Activated naive CD8-positive, alpha-beta T cell treated with anti-CD3 and anti-CD28 coated beads, Interleukin-2, amount 50 U/mL, for 24 hours (primary cell): ENCODE measurements around the gene CH25H.

ENCODE experiments used
- ATAC-seq: fragments of 150-1000 bp; cut with Tn5 transposase; one replicate; pipeline ENCODE4 v1.10.0; 2021
- DNase-seq: peaks from one replicate; pipeline ENCODE4 v3.0.0; 2021
- H3K27ac Mint-ChIP-seq: one replicate; pipeline ENCODE4 v1.8.0; 2021; ENCODE audit warnings: mild to moderate bottlenecking, mixed read lengths
- H3K27me3 Mint-ChIP-seq: one replicate; pipeline ENCODE4 v1.8.0; 2021; ENCODE audit warnings: mixed read lengths
- H3K36me3 Mint-ChIP-seq: one replicate; pipeline ENCODE4 v1.8.0; 2021; ENCODE audit warnings: low read depth, mixed read lengths
- H3K4me1 Mint-ChIP-seq: one replicate; pipeline ENCODE4 v1.8.0; 2021; ENCODE audit warnings: mixed read lengths
- H3K4me3 Mint-ChIP-seq: one replicate; pipeline ENCODE4 v1.8.0; 2021; ENCODE audit warnings: mild to moderate bottlenecking, moderate library complexity, mixed read lengths
- H3K9me3 Mint-ChIP-seq: one replicate; pipeline ENCODE4 v1.8.0; 2021; ENCODE audit warnings: mixed read lengths

The CH25H gene

GRCh38 chr10:89217057-89217990 is 10.2 kb upstream of the CH25H start:
- peaks cover 12% of the 10 kb centered on the region for H3K4me1 Mint-ChIP-seq
- peak; percentile 66 for DNase-seq
- no peaks in the 10 kb centered on the region for H3K27me3 Mint-ChIP-seq
- H3K4me3 Mint-ChIP-seq, result no peak overlapping the region
- no peak for ATAC-seq
- H3K27ac Mint-ChIP-seq, result no peak overlapping the region
- H3K36me3 Mint-ChIP-seq, result peaks cover 2% of the 10 kb centered on the region
- no peaks in the 10 kb centered on the region for H3K9me3 Mint-ChIP-seq

- no peak overlapping the region for H3K4me3 Mint-ChIP-seq
- H3K27ac Mint-ChIP-seq, result no peak overlapping the region
- DNase-seq (no peak), ATAC-seq (no peak)
- H3K27me3 Mint-ChIP-seq, result peaks cover 3% of the 10 kb centered on the region
- no peaks in the 10 kb centered on the region for H3K9me3 Mint-ChIP-seq
- no peaks in the 10 kb centered on the region for H3K36me3 Mint-ChIP-seq
- peaks cover 16% of the 10 kb centered on the region for H3K4me1 Mint-ChIP-seq
Measured at GRCh38 chr10:89216056-89216455, 8.9 kb upstream of the CH25H start.

- ATAC-seq, result no peak
- Mint-ChIP-seq H3K4me3 (no peak overlapping the region), H3K27ac (no peak overlapping the region), H3K36me3 (no peaks in the 10 kb centered on the region), H3K9me3 (no peaks in the 10 kb centered on the region), H3K27me3 (peaks cover 8% of the 10 kb centered on the region), H3K4me1 (peaks cover 16% of the 10 kb centered on the region)
- DNase-seq, result no peak
Measured at GRCh38 chr10:89215511-89215910, 8.4 kb upstream of the CH25H start.

- DNase-seq, result no peak
- peaks cover 16% of the 10 kb centered on the region for H3K4me1 Mint-ChIP-seq
- no peak overlapping the region for H3K4me3 Mint-ChIP-seq
- no peaks in the 10 kb centered on the region for H3K9me3 Mint-ChIP-seq
- no peak for ATAC-seq
- no peak overlapping the region for H3K27ac Mint-ChIP-seq
- no peaks in the 10 kb centered on the region for H3K36me3 Mint-ChIP-seq
- H3K27me3 Mint-ChIP-seq, result peaks cover 14% of the 10 kb centered on the region
Measured at GRCh38 chr10:89214566-89215165, 7.5 kb upstream of the CH25H start.

GRCh38 chr10:89213191-89213808 is 6.2 kb upstream of the CH25H start:
- no peaks in the 10 kb centered on the region for H3K9me3 Mint-ChIP-seq

GRCh38 chr10:89210794-89211425 is 3.8 kb upstream of the CH25H start:
- no peak overlapping the region for H3K27ac Mint-ChIP-seq
- no peaks in the 10 kb centered on the region for H3K36me3 Mint-ChIP-seq
- no peak overlapping the region for H3K4me3 Mint-ChIP-seq
- H3K9me3 Mint-ChIP-seq, result no peaks in the 10 kb centered on the region
- DNase-seq (no peak), ATAC-seq (no peak)
- peaks cover 18% of the 10 kb centered on the region for H3K4me1 Mint-ChIP-seq
- H3K27me3 Mint-ChIP-seq, result peaks cover 36% of the 10 kb centered on the region

More at GRCh38 chr10:89213191-89213808, 6.2 kb upstream of the CH25H start:
- DNase-seq (no peak), ATAC-seq (no peak)
- Mint-ChIP-seq H3K36me3 (no peaks in the 10 kb centered on the region), H3K4me1 (peaks cover 16% of the 10 kb centered on the region), H3K27ac (no peak overlapping the region), H3K4me3 (no peak overlapping the region), H3K27me3 (peaks cover 23% of the 10 kb centered on the region)

GRCh38 chr10:89209718-89210117 is 2.6 kb upstream of the CH25H start:
- Mint-ChIP-seq H3K4me1 (peaks cover 18% of the 10 kb centered on the region), H3K27me3 (peaks cover 36% of the 10 kb centered on the region), H3K27ac (no peak overlapping the region), H3K4me3 (no peak overlapping the region), H3K9me3 (no peaks in the 10 kb centered on the region), H3K36me3 (no peaks in the 10 kb centered on the region)
- DNase-seq (no peak), ATAC-seq (no peak)

GRCh38 chr10:89207801-89208551 is 859 bp upstream of the CH25H start:
- H3K36me3 Mint-ChIP-seq, result no peaks in the 10 kb centered on the region
- H3K27me3 Mint-ChIP-seq, result peaks cover 36% of the 10 kb centered on the region
- no peak overlapping the region for H3K27ac Mint-ChIP-seq
- peak; percentile 29 for DNase-seq
- ATAC-seq, result peak; percentile 26
- peak overlapping the region; percentile 72 for H3K4me3 Mint-ChIP-seq
- peaks cover 18% of the 10 kb centered on the region for H3K4me1 Mint-ChIP-seq
- H3K9me3 Mint-ChIP-seq, result no peaks in the 10 kb centered on the region

GRCh38 chr10:89206402-89207180 is 526 bp downstream of the CH25H start:
- Mint-ChIP-seq H3K27me3 (peaks cover 36% of the 10 kb centered on the region), H3K9me3 (no peaks in the 10 kb centered on the region), H3K36me3 (no peaks in the 10 kb centered on the region), H3K4me1 (peaks cover 10% of the 10 kb centered on the region), H3K4me3 (peak overlapping the region; percentile 72), H3K27ac (peak overlapping the region; percentile 47)
- ATAC-seq (peak; percentile 45), DNase-seq (peak; percentile 25)

- no peak for ATAC-seq
Measured at GRCh38 chr10:89204621-89205185, 2.4 kb downstream of the CH25H start.

GRCh38 chr10:89203237-89203636 is 3.9 kb downstream of the CH25H start:
- no peaks in the 10 kb centered on the region for H3K9me3 Mint-ChIP-seq
- DNase-seq (no peak), ATAC-seq (no peak)
- H3K27me3 Mint-ChIP-seq, result peaks cover 16% of the 10 kb centered on the region
- H3K4me1 Mint-ChIP-seq, result peaks cover 11% of the 10 kb centered on the region
- no peaks in the 10 kb centered on the region for H3K36me3 Mint-ChIP-seq
- no peak overlapping the region for H3K4me3 Mint-ChIP-seq
- no peak overlapping the region for H3K27ac Mint-ChIP-seq

More at GRCh38 chr10:89204621-89205185, 2.4 kb downstream of the CH25H start:
- Mint-ChIP-seq H3K9me3 (no peaks in the 10 kb centered on the region), H3K4me3 (no peak overlapping the region), H3K36me3 (no peaks in the 10 kb centered on the region), H3K27me3 (peaks cover 27% of the 10 kb centered on the region), H3K4me1 (peaks cover 11% of the 10 kb centered on the region), H3K27ac (no peak overlapping the region)
- DNase-seq, result no peak

GRCh38 chr10:89202033-89202425 is 5.1 kb downstream of the CH25H start:
- Mint-ChIP-seq H3K27ac (no peak overlapping the region), H3K36me3 (no peaks in the 10 kb centered on the region), H3K27me3 (peaks cover 12% of the 10 kb centered on the region), H3K4me3 (no peak overlapping the region), H3K9me3 (no peaks in the 10 kb centered on the region), H3K4me1 (peaks cover 10% of the 10 kb centered on the region)
- ATAC-seq, result no peak
- DNase-seq, result no peak

GRCh38 chr10:89201345-89202032 is 5.6 kb downstream of the CH25H start:
- H3K4me1 Mint-ChIP-seq, result peaks cover 5% of the 10 kb centered on the region
- no peak for DNase-seq
- peaks cover 7% of the 10 kb centered on the region for H3K27me3 Mint-ChIP-seq
- no peak for ATAC-seq
- no peak overlapping the region for H3K4me3 Mint-ChIP-seq
- no peak overlapping the region for H3K27ac Mint-ChIP-seq
- H3K9me3 Mint-ChIP-seq, result no peaks in the 10 kb centered on the region
- no peaks in the 10 kb centered on the region for H3K36me3 Mint-ChIP-seq
